Right lobe of liver (tissue), 4 donors: ENCODE measurements around the gene ATR.

Source experiments
- POLR2A ChIP-seq: fragments of 450-650 bp; IDR thresholded peaks from one replicate; pipeline ENCODE4 v1.6.1; 2017; ENCODE audit warnings: antibody characterized with exemption, mild to moderate bottlenecking
- TF ChIP-seq, protein P1 (sequence below), 4 donors: fragments of 200-600 bp in 3 of 4; fragments of 450-650 bp in 1 of 4; IDR thresholded peaks; one replicate each; pipeline versions ENCODE4 v1.5.1 to v1.8.0; 2016 to 2022; ENCODE audit warnings: antibody characterized with exemption in 4 of 4, mild to moderate bottlenecking in 2 of 4
- donor health status: DM: no; HTN: no; CAD: no.
- donor health status: DM: no; HTN: no; CAD: no.
- donor health status: DM: no; HTN: yes; CAD: no.

DNA sequence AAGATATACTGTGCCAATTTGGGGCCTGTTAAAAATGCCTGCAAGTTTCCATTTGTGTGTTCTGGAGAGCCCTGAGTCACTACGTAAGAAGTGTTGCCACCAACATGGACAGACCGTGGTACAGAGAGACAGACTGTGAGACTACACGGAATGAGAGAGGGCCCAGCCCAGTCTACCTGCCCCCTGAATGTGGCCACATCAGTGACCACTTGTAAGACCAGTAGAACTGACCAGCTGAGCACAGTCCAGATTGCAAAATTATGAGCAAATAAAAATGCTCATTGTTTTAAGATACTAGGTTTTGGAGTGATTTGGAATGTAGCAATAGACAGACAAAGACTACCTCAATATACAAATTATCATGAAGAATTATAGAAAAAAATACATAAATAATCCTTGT, 42.0 kb downstream of the ATR start:
- TF ChIP-seq, protein P1, sequence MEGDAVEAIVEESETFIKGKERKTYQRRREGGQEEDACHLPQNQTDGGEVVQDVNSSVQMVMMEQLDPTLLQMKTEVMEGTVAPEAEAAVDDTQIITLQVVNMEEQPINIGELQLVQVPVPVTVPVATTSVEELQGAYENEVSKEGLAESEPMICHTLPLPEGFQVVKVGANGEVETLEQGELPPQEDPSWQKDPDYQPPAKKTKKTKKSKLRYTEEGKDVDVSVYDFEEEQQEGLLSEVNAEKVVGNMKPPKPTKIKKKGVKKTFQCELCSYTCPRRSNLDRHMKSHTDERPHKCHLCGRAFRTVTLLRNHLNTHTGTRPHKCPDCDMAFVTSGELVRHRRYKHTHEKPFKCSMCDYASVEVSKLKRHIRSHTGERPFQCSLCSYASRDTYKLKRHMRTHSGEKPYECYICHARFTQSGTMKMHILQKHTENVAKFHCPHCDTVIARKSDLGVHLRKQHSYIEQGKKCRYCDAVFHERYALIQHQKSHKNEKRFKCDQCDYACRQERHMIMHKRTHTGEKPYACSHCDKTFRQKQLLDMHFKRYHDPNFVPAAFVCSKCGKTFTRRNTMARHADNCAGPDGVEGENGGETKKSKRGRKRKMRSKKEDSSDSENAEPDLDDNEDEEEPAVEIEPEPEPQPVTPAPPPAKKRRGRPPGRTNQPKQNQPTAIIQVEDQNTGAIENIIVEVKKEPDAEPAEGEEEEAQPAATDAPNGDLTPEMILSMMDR (IDR thresholded peaks at IDR 0.05) = no peak
- no peak for TF ChIP-seq POLR2A
